SK-N-SH (cell line): ENCODE data around the gene UBN1. TPM values are rescaled to one million over a fixed set of nuclear protein-coding genes. Genes with fewer than 3 reads are reported as not detected.

Experiments used
- CTCF ChIA-PET: fragments of 300-600, 350-600 bp; formaldehyde crosslinking; extraction: SDS; loops from one replicate; lab custom pipeline; 2021; lab: Yijun Ruan, JAX
- POLR2A ChIA-PET: fragments of 350-600 bp; sonication (Branson Sonifier 250); formaldehyde crosslinking; extraction: SDS; loops from one replicate; lab custom pipeline; 2020; ENCODE audit warnings: antibody characterized with exemption, inconsistent platforms; lab: Yijun Ruan, JAX
- DNase-seq: peaks from one replicate; pipeline ENCODE4 v3.0.0; 2012
- H2AFZ ChIP-seq: fragments of 200-600 bp; sonication (generic); 2 replicates; pipeline ENCODE4 v1.8.1; 2016; ENCODE audit warnings: antibody characterized with exemption, mild to moderate bottlenecking, low read depth
- H3F3A ChIP-seq: fragments of 200-600 bp; sonication (generic); replicated peaks from 2 replicates; pipeline ENCODE3; 2016; ENCODE audit warnings: antibody characterized with exemption, mild to moderate bottlenecking; ENCODE audit not compliant: insufficient read depth
- H3K27ac ChIP-seq, 2 experiments: fragments of 200-500 bp in 1 of 2; fragments of 200-600 bp in 1 of 2; sonication (Bioruptor generic) in 1 of 2; sonication (generic), shearing (Covaris generic) in 1 of 2; 2 replicates each; pipeline versions ENCODE4 v1.5.1 to v1.6.1; 2014 to 2016; ENCODE audit warnings: low read depth in 2 of 2, inconsistent platforms in 1 of 2, low read length in 1 of 2, mild to moderate bottlenecking in 1 of 2, mixed read lengths in 1 of 2
- H3K27me3 ChIP-seq: fragments of 200-600 bp; sonication (generic), shearing (Covaris generic); 2 replicates; pipeline ENCODE4 v1.6.1; 2016; ENCODE audit warnings: mixed run types; ENCODE audit not compliant: insufficient read depth
- H3K36me3 ChIP-seq, 2 experiments: fragments of 200-500 bp in 1 of 2; fragments of 200-600 bp in 1 of 2; sonication (Bioruptor generic) in 1 of 2; sonication (generic) in 1 of 2; replicated peaks in 1 of 2; 2 replicates each; pipeline versions ENCODE3 to v1.5.1; 2014 to 2016; ENCODE audit warnings: low read length in 1 of 2, mild to moderate bottlenecking in 1 of 2; ENCODE audit not compliant: insufficient read depth in 2 of 2, control insufficient read depth in 1 of 2
- H3K4me1 ChIP-seq, 2 experiments: fragments of 200-500 bp in 1 of 2; fragments of 200-600 bp in 1 of 2; sonication (Bioruptor generic) in 1 of 2; sonication (generic), shearing (Covaris generic) in 1 of 2; 2 replicates each; pipeline versions ENCODE4 v1.5.1 to v1.6.1; 2014 to 2016; ENCODE audit warnings: low read depth in 1 of 2, low read length in 1 of 2, mixed run types in 1 of 2; ENCODE audit not compliant: insufficient read depth in 2 of 2, control insufficient read depth in 1 of 2
- H3K4me2 ChIP-seq: fragments of 200-600 bp; sonication (generic), shearing (Covaris generic); 2 replicates; pipeline ENCODE4 v1.6.1; 2017; ENCODE audit warnings: mixed run types
- H3K4me3 ChIP-seq, 2 experiments: fragments of 200-500 bp in 1 of 2; fragments of 200-600 bp in 1 of 2; sonication (Bioruptor generic) in 1 of 2; sonication (generic), shearing (Covaris generic) in 1 of 2; 2 replicates each; pipeline versions ENCODE4 v1.5.1 to v1.8.1; 2014 to 2016; ENCODE audit warnings: low read depth in 2 of 2, inconsistent platforms in 1 of 2, low read length in 1 of 2, mild to moderate bottlenecking in 1 of 2, mixed read lengths in 1 of 2, moderate library complexity in 1 of 2
- H3K79me2 ChIP-seq: fragments of 200-600 bp; sonication (generic); 2 replicates; pipeline ENCODE4 v1.8.1; 2017; ENCODE audit warnings: mild to moderate bottlenecking; ENCODE audit not compliant: insufficient read depth
- H3K9ac ChIP-seq: fragments of 200-600 bp; sonication (generic); 2 replicates; pipeline ENCODE4 v1.6.1; 2017; ENCODE audit warnings: mixed run types
- H3K9me2 ChIP-seq: fragments of 200-600 bp; sonication (generic); 2 replicates; pipeline ENCODE4 v1.6.1; 2017; ENCODE audit warnings: mixed run types
- H3K9me3 ChIP-seq: fragments of 200-600 bp; sonication (generic); 2 replicates; pipeline ENCODE4 v1.6.1; 2017; ENCODE audit warnings: mixed run types, mild to moderate bottlenecking, moderate library complexity
- H4K20me1 ChIP-seq: fragments of 200-600 bp; sonication (generic); 2 replicates; pipeline ENCODE4 v1.6.1; 2017; ENCODE audit warnings: mild to moderate bottlenecking, mixed run types; ENCODE audit not compliant: insufficient read depth
- ELF1 ChIP-seq: IDR thresholded peaks from 2 replicates; pipeline ENCODE4 v1.4.0; 2012
- FOSL2 ChIP-seq: IDR thresholded peaks from 2 replicates; pipeline ENCODE4 v1.4.0; 2012; ENCODE audit warnings: low read depth, mild to moderate bottlenecking, moderate library complexity, borderline replicate concordance
- GATA2 ChIP-seq: sonication (generic); formaldehyde crosslinking; IDR thresholded peaks from 2 replicates; pipeline ENCODE4 v1.5.0; 2020; ENCODE audit warnings: mild to moderate bottlenecking, missing genetic modification reagents
- JUND ChIP-seq: IDR thresholded peaks from 2 replicates; pipeline ENCODE4 v1.4.0; 2012
- MXI1 ChIP-seq: IDR thresholded peaks from 2 replicates; pipeline ENCODE4 v1.6.1; 2012; ENCODE audit warnings: mild to moderate bottlenecking, low read depth, low read length, improper control_type of control experiment
- NFIC ChIP-seq: IDR thresholded peaks from 2 replicates; pipeline ENCODE4 v1.4.0; 2012; ENCODE audit warnings: borderline replicate concordance
- POLR2AphosphoS5 ChIP-seq: IDR thresholded peaks from 2 replicates; pipeline ENCODE4 v1.6.1; 2012; ENCODE audit warnings: low read depth, low read length
- RFX5 ChIP-seq: IDR thresholded peaks from 2 replicates; pipeline ENCODE4 v1.6.1; 2012; ENCODE audit warnings: mild to moderate bottlenecking, improper control_type of control experiment, low read length
- SMC3 ChIP-seq: IDR thresholded peaks from 2 replicates; pipeline ENCODE4 v1.6.1; 2012; ENCODE audit warnings: low read depth, low read length, improper control_type of control experiment
- TAF1 ChIP-seq: IDR thresholded peaks from 2 replicates; pipeline ENCODE4 v1.6.1; 2012; ENCODE audit warnings: low read depth, mild to moderate bottlenecking, low read length, moderate library complexity, borderline replicate concordance
- TCF12 ChIP-seq: IDR thresholded peaks from 2 replicates; pipeline ENCODE4 v1.4.0; 2012
- TEAD4 ChIP-seq: IDR thresholded peaks from 2 replicates; pipeline ENCODE4 v1.4.0; 2012; ENCODE audit warnings: mild to moderate bottlenecking, borderline replicate concordance; ENCODE audit not compliant: insufficient read depth
- USF2 ChIP-seq: fragments of 150-350 bp; IDR thresholded peaks from 2 replicates; pipeline ENCODE4 v1.6.1; 2017; ENCODE audit warnings: antibody characterized with exemption, low read length, low read depth, borderline replicate concordance
- WGBS: methylation state at CpG from one replicate; pipeline ENCODE4 v1.1.6; 2017; ENCODE audit warnings: low lambda C conversion rate; 5-methylcytosine and 5-hydroxymethylcytosine counted together
- polyA plus RNA-seq, 3 experiments: library from polyadenylated mRNA; depleted of rRNA; stranded (reverse); fragments of >200 nt; gene quantifications; 2 replicates each; pipeline ENCODE4 v1.2.3, GENCODE V29; 2012
- TF ChIP-seq, protein P1 (sequence below): fragments of 200-600 bp; sonication (generic); IDR thresholded peaks from 2 replicates; pipeline ENCODE4 v1.6.1; 2017; ENCODE audit warnings: antibody characterized with exemption, mild to moderate bottlenecking, moderate library complexity
- TF ChIP-seq, protein P2 (sequence below): IDR thresholded peaks from 2 replicates; pipeline ENCODE4 v1.4.0; 2012; ENCODE audit warnings: low read depth
- TF ChIP-seq, protein P3 (sequence below): IDR thresholded peaks from 2 replicates; pipeline ENCODE4 v1.4.0; 2012; ENCODE audit warnings: low read depth, borderline replicate concordance
- TF ChIP-seq, protein P4 (sequence below): IDR thresholded peaks from 2 replicates; pipeline ENCODE4; 2012

UBN1 gene
- polyA plus RNA-seq, 1 of the 3 experiments (the other 2 are of a cell fraction), result 10.9 TPM

GRCh38 chr16:4915226-4915761 is 68.0 kb downstream of the UBN1 start:
- 69% methylated on average over 9 of the region's 11 CpGs for WGBS
- no peaks in the 10 kb centered on the region for H3K9me3 ChIP-seq
- ChIA-PET CTCF (interaction anchor here (0.6 kb wide), 1 partner anchor 10 kb away, joined by 3 read pairs; no protein-coding TSS in a partner anchor), POLR2A (no interaction called here)
- no peak overlapping the region for H2AFZ ChIP-seq
- TF ChIP-seq GATA2 (CRISPR knock-in tag) (no peak), JUND (no peak), POLR2AphosphoS5 (no peak), TEAD4 (no peak), USF2 (no peak), SMC3 (no peak), TCF12 (peak; percentile 12; the same call in 1 of the 2 replicates), RFX5 (no peak), MXI1 (no peak), ELF1 (no peak), FOSL2 (no peak), NFIC (no peak), TAF1 (no peak)
- TF ChIP-seq, protein P1, sequence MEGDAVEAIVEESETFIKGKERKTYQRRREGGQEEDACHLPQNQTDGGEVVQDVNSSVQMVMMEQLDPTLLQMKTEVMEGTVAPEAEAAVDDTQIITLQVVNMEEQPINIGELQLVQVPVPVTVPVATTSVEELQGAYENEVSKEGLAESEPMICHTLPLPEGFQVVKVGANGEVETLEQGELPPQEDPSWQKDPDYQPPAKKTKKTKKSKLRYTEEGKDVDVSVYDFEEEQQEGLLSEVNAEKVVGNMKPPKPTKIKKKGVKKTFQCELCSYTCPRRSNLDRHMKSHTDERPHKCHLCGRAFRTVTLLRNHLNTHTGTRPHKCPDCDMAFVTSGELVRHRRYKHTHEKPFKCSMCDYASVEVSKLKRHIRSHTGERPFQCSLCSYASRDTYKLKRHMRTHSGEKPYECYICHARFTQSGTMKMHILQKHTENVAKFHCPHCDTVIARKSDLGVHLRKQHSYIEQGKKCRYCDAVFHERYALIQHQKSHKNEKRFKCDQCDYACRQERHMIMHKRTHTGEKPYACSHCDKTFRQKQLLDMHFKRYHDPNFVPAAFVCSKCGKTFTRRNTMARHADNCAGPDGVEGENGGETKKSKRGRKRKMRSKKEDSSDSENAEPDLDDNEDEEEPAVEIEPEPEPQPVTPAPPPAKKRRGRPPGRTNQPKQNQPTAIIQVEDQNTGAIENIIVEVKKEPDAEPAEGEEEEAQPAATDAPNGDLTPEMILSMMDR, result no peak
- TF ChIP-seq, protein P2, sequence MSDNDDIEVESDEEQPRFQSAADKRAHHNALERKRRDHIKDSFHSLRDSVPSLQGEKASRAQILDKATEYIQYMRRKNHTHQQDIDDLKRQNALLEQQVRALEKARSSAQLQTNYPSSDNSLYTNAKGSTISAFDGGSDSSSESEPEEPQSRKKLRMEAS, result 0 out of 2 replicates have a peak, but pooled peaks have one; percentile 27
- TF ChIP-seq, protein P3, sequence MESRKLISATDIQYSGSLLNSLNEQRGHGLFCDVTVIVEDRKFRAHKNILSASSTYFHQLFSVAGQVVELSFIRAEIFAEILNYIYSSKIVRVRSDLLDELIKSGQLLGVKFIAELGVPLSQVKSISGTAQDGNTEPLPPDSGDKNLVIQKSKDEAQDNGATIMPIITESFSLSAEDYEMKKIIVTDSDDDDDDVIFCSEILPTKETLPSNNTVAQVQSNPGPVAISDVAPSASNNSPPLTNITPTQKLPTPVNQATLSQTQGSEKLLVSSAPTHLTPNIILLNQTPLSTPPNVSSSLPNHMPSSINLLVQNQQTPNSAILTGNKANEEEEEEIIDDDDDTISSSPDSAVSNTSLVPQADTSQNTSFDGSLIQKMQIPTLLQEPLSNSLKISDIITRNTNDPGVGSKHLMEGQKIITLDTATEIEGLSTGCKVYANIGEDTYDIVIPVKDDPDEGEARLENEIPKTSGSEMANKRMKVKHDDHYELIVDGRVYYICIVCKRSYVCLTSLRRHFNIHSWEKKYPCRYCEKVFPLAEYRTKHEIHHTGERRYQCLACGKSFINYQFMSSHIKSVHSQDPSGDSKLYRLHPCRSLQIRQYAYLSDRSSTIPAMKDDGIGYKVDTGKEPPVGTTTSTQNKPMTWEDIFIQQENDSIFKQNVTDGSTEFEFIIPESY, result peak; percentile 29; the same call in 1 of the 2 replicates
- TF ChIP-seq, protein P4, sequence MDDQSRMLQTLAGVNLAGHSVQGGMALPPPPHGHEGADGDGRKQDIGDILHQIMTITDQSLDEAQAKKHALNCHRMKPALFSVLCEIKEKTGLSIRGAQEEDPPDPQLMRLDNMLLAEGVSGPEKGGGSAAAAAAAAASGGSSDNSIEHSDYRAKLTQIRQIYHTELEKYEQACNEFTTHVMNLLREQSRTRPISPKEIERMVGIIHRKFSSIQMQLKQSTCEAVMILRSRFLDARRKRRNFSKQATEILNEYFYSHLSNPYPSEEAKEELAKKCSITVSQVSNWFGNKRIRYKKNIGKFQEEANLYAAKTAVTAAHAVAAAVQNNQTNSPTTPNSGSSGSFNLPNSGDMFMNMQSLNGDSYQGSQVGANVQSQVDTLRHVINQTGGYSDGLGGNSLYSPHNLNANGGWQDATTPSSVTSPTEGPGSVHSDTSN, result 0 out of 2 replicates have a peak, but pooled peaks have one; percentile 11
- H3K4me1 ChIP-seq, result 0 out of 4 replicates have a peak, but pooled peaks cover 0 to 8% of the 10 kb centered on the region in 2 experiments
- no peaks in the 10 kb centered on the region for H3K36me3 ChIP-seq
- H3K9me2 ChIP-seq, result no peaks in the 10 kb centered on the region
- H3F3A ChIP-seq, result no peaks in the 10 kb centered on the region
- no peak overlapping the region for H3K9ac ChIP-seq
- no peaks in the 10 kb centered on the region for H4K20me1 ChIP-seq
- H3K4me2 ChIP-seq, result no peak overlapping the region
- no peak overlapping the region for H3K27ac ChIP-seq
- no peaks in the 10 kb centered on the region for H3K79me2 ChIP-seq
- no peak for DNase-seq
- no peak overlapping the region for H3K4me3 ChIP-seq
- no peaks in the 10 kb centered on the region for H3K27me3 ChIP-seq
